OCI-LY1 (cell line): Measurements from ENCODE around the gene SOX12.
A peak's percentile ranks its signal among the peaks of the same experiment; 100 is the strongest.

Experiments
- H2AFZ ChIP-seq: fragments of 200-600 bp; sonication (generic), shearing (Covaris generic); 2 replicates; pipeline ENCODE4 v1.6.0; 2014; ENCODE audit warnings: antibody characterized with exemption, mild to moderate bottlenecking, low read length
- H3F3A ChIP-seq: fragments of 200-600 bp; sonication (generic), shearing (Covaris generic); 2 replicates; pipeline ENCODE4 v1.6.0; 2014; ENCODE audit warnings: mild to moderate bottlenecking, antibody characterized with exemption, low read length, moderate library complexity; ENCODE audit not compliant: insufficient read depth
- H3K27ac ChIP-seq: fragments of 200-600 bp; sonication (generic); 2 replicates; pipeline ENCODE4 v1.5.1; 2014; ENCODE audit warnings: low read length, mixed run types, mild to moderate bottlenecking, low read depth; ENCODE audit not compliant: poor library complexity, severe bottlenecking
- H3K27me3 ChIP-seq: fragments of 200-600 bp; sonication (generic); 2 replicates; pipeline ENCODE4 v1.6.0; 2014; ENCODE audit warnings: antibody characterized with exemption, mild to moderate bottlenecking, low read length, moderate library complexity; ENCODE audit not compliant: insufficient read depth
- H3K36me3 ChIP-seq: fragments of 200-600 bp; sonication (generic); 2 replicates; pipeline ENCODE4 v1.6.1; 2014; ENCODE audit warnings: mild to moderate bottlenecking, antibody characterized with exemption, low read length, moderate library complexity, mixed read lengths; ENCODE audit not compliant: insufficient read depth
- H3K4me1 ChIP-seq: fragments of 200-600 bp; sonication (generic); 2 replicates; pipeline ENCODE4 v1.5.1; 2014; ENCODE audit warnings: mild to moderate bottlenecking, low read length, moderate library complexity; ENCODE audit not compliant: insufficient read depth, severe bottlenecking
- H3K4me2 ChIP-seq: fragments of 200-600 bp; sonication (generic), shearing (Covaris generic); 2 replicates; pipeline ENCODE4 v1.6.1; 2014; ENCODE audit warnings: low read length
- H3K4me3 ChIP-seq: fragments of 200-600 bp; sonication (generic); 2 replicates; pipeline ENCODE4 v1.5.1; 2014; ENCODE audit warnings: low read length, low read depth, mild to moderate bottlenecking, mixed read lengths; ENCODE audit not compliant: poor library complexity, severe bottlenecking
- H3K79me2 ChIP-seq: fragments of 200-600 bp; shearing (Covaris generic); 2 replicates; pipeline ENCODE4 v1.6.1; 2016; ENCODE audit warnings: mixed run types, low read length, mixed read lengths; ENCODE audit not compliant: insufficient read depth
- H3K9ac ChIP-seq: fragments of 200-600 bp; sonication (generic), shearing (Covaris generic); 2 replicates; pipeline ENCODE4 v1.6.1; 2014; ENCODE audit warnings: mild to moderate bottlenecking, low read length, mixed read lengths
- H3K9me2 ChIP-seq: fragments of 200-600 bp; sonication (generic), shearing (Covaris generic); 2 replicates; pipeline ENCODE4 v1.6.1; 2014; ENCODE audit warnings: low read depth, mild to moderate bottlenecking, low read length, mixed read lengths
- H3K9me3 ChIP-seq: fragments of 200-600 bp; shearing (Covaris generic); 2 replicates; pipeline ENCODE4 v1.6.1; 2014; ENCODE audit warnings: low read length, mixed read lengths
- H4K20me1 ChIP-seq: fragments of 200-600 bp; sonication (generic), shearing (Covaris generic); 2 replicates; pipeline ENCODE4 v1.6.0; 2016; ENCODE audit warnings: mild to moderate bottlenecking, low read length; ENCODE audit not compliant: insufficient read depth
- EZH2 ChIP-seq: fragments of 200-600 bp; sonication (generic), shearing (Covaris generic); IDR thresholded peaks from 2 replicates; pipeline ENCODE4 v1.8.0; 2017; ENCODE audit warnings: borderline replicate concordance, mixed run types, mild to moderate bottlenecking, antibody characterized with exemption, low read length, moderate library complexity, mixed read lengths
- TF ChIP-seq, protein P1 (sequence below): fragments of 200-600 bp; sonication (generic), shearing (Covaris generic); IDR thresholded peaks from 2 replicates; pipeline ENCODE4 v1.5.1; 2017; ENCODE audit warnings: mild to moderate bottlenecking, antibody characterized with exemption, low read length, moderate library complexity, mixed read lengths

SOX12 gene

DNA sequence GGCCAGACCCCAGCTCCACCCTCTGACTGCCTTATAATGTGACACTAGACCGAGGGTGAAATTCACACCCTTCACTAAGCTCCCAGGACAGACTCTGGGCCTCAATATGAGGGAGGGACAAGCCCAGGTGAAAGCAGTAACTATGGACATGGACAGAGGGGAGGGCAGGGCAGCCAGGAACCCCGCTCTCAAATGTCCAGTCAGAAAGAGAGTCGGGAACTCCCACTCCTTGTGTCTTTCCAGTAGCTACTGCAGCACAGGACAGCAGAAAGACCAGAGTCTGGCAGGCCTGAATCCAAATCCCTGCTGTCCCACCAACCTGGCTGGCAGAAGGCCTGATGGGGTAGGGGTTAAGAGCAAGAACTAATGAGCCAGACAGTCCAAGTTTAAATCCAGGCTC, 41.2 kb upstream of the SOX12 start:
- no peak overlapping the region for H3K27ac ChIP-seq
- H3K9ac ChIP-seq = no peak overlapping the region
- no peaks in the 10 kb centered on the region for H3F3A ChIP-seq
- peaks cover 1% of the 10 kb centered on the region for H3K4me1 ChIP-seq
- no peak overlapping the region for H3K4me3 ChIP-seq
- no peaks in the 10 kb centered on the region for H3K9me3 ChIP-seq
- H3K79me2 ChIP-seq = no peaks in the 10 kb centered on the region
- no peak overlapping the region for H3K4me2 ChIP-seq
- H3K9me2 ChIP-seq = no peaks in the 10 kb centered on the region
- no peaks in the 10 kb centered on the region for H3K27me3 ChIP-seq
- H3K36me3 ChIP-seq = no peaks in the 10 kb centered on the region
- no peak overlapping the region for H2AFZ ChIP-seq
- TF ChIP-seq EZH2 = no peak
- H4K20me1 ChIP-seq = no peaks in the 10 kb centered on the region

DNA sequence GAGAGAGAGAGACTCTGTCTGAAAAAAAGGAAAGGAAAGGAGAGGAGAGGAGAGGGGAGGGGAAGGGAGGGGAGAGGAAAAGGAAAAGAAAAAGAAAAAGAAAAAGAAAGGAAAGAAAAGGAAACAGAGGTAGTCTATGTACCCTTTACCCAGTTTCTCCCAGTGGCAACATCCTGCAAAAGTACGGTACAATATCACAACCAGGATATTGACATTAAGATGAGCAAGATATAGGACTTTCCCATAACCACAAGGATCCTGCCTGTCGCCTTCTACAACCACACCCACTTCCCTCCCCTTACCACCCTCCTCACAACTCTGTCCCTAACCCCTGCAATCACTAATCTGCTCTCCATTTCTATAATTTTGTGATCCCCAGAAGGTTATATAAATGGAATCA, 38.8 kb upstream of the SOX12 start:
- Histone ChIP-seq H3K4me2 (no peak overlapping the region), H3K4me3 (no peak overlapping the region), H3K27ac (no peak overlapping the region), H3K9me3 (no peaks in the 10 kb centered on the region), H3K36me3 (no peaks in the 10 kb centered on the region), H3K27me3 (no peaks in the 10 kb centered on the region), H3K79me2 (no peaks in the 10 kb centered on the region), H3K9me2 (no peaks in the 10 kb centered on the region), H2AFZ (no peak overlapping the region), H3K4me1 (peaks cover 23% of the 10 kb centered on the region), H3K9ac (no peak overlapping the region), H4K20me1 (no peaks in the 10 kb centered on the region), H3F3A (no peaks in the 10 kb centered on the region)
- no peak for TF ChIP-seq EZH2
- TF ChIP-seq, protein P1, sequence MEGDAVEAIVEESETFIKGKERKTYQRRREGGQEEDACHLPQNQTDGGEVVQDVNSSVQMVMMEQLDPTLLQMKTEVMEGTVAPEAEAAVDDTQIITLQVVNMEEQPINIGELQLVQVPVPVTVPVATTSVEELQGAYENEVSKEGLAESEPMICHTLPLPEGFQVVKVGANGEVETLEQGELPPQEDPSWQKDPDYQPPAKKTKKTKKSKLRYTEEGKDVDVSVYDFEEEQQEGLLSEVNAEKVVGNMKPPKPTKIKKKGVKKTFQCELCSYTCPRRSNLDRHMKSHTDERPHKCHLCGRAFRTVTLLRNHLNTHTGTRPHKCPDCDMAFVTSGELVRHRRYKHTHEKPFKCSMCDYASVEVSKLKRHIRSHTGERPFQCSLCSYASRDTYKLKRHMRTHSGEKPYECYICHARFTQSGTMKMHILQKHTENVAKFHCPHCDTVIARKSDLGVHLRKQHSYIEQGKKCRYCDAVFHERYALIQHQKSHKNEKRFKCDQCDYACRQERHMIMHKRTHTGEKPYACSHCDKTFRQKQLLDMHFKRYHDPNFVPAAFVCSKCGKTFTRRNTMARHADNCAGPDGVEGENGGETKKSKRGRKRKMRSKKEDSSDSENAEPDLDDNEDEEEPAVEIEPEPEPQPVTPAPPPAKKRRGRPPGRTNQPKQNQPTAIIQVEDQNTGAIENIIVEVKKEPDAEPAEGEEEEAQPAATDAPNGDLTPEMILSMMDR = no peak

DNA sequence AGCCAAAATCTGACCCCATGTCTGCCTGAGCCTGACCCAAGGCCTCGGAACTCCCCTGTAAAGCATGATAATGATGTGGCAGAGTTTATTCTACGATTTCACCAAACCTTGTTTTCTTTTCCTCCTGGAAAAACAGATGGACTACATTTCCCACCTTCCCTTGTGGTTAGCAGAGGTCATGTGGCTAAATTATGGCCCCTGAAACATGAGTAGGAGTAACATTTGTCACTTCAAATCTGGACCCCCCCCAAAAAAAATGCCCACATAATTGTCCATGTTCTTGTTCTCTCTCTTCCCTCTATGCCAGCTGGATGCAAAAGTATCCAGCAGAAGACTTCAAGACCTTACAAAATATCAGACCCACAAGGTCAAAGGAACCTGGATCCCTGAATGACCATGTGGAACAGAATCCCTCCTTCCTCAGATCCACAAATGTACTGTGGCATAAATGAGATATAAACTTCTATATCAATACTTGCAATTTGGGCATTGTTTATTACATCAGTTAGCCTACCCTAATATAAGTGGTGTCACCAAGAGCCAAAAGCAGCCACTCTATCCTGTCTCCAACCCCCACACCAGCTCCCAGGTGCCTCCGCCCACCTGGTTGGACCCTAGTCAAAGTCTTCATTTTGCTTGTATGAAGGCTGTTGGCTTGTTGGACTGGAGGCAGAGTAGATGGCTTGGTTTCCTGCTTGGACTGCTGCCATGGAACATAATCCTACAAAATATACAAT, 36.2 kb upstream of the SOX12 start:
- Histone ChIP-seq H3K9ac (peak overlapping the region; percentile 90), H3K4me3 (peak overlapping the region; percentile 77)
- TF ChIP-seq EZH2 = no peak
- TF ChIP-seq, protein P1 = no peak

DNA sequence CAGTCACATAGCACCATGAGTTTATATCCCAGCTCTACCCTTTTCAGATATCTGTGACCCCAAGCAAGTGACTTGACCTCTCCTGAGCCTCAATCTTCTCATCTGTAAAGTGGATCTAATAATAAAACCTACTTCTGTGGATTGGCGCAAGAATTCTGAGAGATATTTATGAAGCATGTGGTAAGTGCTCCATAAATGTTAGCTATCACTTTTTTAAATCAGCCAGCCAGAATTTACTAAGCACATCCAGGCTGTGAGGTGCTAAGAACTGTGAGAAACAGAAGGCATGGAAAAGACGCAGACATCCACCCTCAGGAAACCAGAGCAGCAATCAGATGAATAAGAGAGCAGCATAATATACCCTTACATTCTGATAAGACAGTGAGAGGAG, 35.7 kb upstream of the SOX12 start:
- TF ChIP-seq EZH2 = no peak
- TF ChIP-seq, protein P1 = no peak
- peak overlapping the region; percentile 77 for H3K4me3 ChIP-seq
- no peaks in the 10 kb centered on the region for H3K9me2 ChIP-seq
- H3K27ac ChIP-seq = no peak overlapping the region
- peak overlapping the region; percentile 90 for H3K9ac ChIP-seq
- H3K4me1 ChIP-seq = peaks cover 23% of the 10 kb centered on the region
- no peaks in the 10 kb centered on the region for H3K27me3 ChIP-seq
- peak overlapping the region; percentile 99 for H2AFZ ChIP-seq
- peak overlapping the region; percentile 99 for H3K4me2 ChIP-seq
- no peaks in the 10 kb centered on the region for H3F3A ChIP-seq
- no peaks in the 10 kb centered on the region for H4K20me1 ChIP-seq
- no peaks in the 10 kb centered on the region for H3K79me2 ChIP-seq
- H3K9me3 ChIP-seq = no peaks in the 10 kb centered on the region
- no peaks in the 10 kb centered on the region for H3K36me3 ChIP-seq

More for the DNA sequence above, 36.2 kb upstream of the SOX12 start:
- Histone ChIP-seq H2AFZ (no peak overlapping the region), H3K4me2 (peak overlapping the region; percentile 99), H3K4me1 (peaks cover 23% of the 10 kb centered on the region), H3K79me2 (no peaks in the 10 kb centered on the region), H4K20me1 (no peaks in the 10 kb centered on the region), H3K9me3 (no peaks in the 10 kb centered on the region), H3K36me3 (no peaks in the 10 kb centered on the region), H3K27ac (no peak overlapping the region), H3K27me3 (no peaks in the 10 kb centered on the region), H3F3A (no peaks in the 10 kb centered on the region), H3K9me2 (no peaks in the 10 kb centered on the region)
